ENCODE results near the gene AMPD2.

DNA sequence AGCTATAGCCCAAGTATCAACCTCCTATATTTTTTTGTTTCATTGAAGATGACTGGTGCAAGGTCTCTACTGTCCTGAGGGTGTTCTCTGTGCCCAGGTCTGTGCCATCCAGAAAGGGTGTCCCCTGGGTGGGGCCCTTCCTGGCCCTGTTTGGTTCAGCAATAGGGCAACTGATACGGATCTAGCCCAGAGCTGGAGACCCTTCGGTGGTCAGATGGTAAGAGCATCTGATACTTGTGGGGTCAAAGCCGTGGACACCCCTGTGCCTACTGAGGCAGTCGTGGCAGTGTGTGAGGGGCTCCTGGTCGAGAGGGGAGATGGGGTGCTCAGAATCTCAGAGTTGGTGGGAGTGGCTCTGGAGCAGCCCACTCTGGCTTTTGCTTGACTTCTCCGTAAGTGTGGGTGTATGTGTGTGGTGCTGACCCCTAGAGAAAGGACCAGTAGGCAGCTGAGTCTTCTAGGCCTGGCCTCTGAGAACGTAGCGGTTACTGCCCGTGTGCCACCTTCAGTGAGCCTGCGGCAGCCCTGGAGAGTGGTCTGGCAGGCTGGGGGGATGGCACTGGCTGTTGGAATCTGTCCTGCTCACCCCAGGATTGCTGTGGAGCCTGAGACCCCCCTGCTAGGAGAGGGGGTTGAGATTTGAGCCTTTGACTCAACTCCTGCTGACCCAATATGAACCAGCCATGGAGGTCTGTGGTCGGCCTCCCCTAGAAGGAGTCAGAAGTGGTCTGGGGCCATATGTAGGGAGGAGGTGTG lies 2.7 kb downstream of the AMPD2 start:
- TF ChIP-seq EZH2 (IDR thresholded peaks at IDR 0.05; ENCODE audit: borderline replicate concordance, low read depth, low read length, severe bottlenecking) (no peak), MYC (IDR thresholded peaks at IDR 0.05; ENCODE audit: low read depth, low read length) (no peak), POLR2A (IDR thresholded peaks at IDR 0.05; ENCODE audit: low read depth, low read length) (no peak), JUN (IDR thresholded peaks at IDR 0.05; ENCODE audit: borderline replicate concordance, insufficient read depth, insufficient read length, low read depth) (no peak), POLR2AphosphoS5 (IDR thresholded peaks at IDR 0.05; ENCODE audit: insufficient read depth, low read depth, low read length) (no peak), FOS (IDR thresholded peaks at IDR 0.05; ENCODE audit: borderline replicate concordance, insufficient read depth, low read length) (no peak)
- TF ChIP-seq, protein P1, sequence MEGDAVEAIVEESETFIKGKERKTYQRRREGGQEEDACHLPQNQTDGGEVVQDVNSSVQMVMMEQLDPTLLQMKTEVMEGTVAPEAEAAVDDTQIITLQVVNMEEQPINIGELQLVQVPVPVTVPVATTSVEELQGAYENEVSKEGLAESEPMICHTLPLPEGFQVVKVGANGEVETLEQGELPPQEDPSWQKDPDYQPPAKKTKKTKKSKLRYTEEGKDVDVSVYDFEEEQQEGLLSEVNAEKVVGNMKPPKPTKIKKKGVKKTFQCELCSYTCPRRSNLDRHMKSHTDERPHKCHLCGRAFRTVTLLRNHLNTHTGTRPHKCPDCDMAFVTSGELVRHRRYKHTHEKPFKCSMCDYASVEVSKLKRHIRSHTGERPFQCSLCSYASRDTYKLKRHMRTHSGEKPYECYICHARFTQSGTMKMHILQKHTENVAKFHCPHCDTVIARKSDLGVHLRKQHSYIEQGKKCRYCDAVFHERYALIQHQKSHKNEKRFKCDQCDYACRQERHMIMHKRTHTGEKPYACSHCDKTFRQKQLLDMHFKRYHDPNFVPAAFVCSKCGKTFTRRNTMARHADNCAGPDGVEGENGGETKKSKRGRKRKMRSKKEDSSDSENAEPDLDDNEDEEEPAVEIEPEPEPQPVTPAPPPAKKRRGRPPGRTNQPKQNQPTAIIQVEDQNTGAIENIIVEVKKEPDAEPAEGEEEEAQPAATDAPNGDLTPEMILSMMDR (IDR thresholded peaks at IDR 0.05; ENCODE audit: extremely low read depth in 1 of 2, insufficient read depth in 1 of 2, low read depth in 1 of 2, low read length in 2 of 2) = no peak
- TF ChIP-seq, protein P2, sequence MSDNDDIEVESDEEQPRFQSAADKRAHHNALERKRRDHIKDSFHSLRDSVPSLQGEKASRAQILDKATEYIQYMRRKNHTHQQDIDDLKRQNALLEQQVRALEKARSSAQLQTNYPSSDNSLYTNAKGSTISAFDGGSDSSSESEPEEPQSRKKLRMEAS (IDR thresholded peaks at IDR 0.05; ENCODE audit: insufficient read depth, insufficient read length) = no peak
